DND-41 (cell line): ENCODE data around the gene CCR6.
"Not testable (repeated sequence)": the region's sequence is repeated elsewhere in the genome, so short reads cannot be mapped to it uniquely, and the experiment has no call there.

Source experiments
- EZH2 ChIP-seq: IDR thresholded peaks from 3 replicates; pipeline ENCODE4 v1.6.1; 2012; ENCODE audit warnings: borderline replicate concordance, low read depth, mild to moderate bottlenecking, moderate library complexity, low read length, inconsistent platforms; ENCODE audit not compliant: severe bottlenecking
- TF ChIP-seq, protein P1 (sequence below): IDR thresholded peaks from 2 replicates; pipeline ENCODE4 v1.5.1; 2012; ENCODE audit warnings: borderline replicate concordance, low read length, moderate library complexity, mild to moderate bottlenecking; ENCODE audit not compliant: poor library complexity, severe bottlenecking; ENCODE audit errors: extremely low read depth

DNA sequence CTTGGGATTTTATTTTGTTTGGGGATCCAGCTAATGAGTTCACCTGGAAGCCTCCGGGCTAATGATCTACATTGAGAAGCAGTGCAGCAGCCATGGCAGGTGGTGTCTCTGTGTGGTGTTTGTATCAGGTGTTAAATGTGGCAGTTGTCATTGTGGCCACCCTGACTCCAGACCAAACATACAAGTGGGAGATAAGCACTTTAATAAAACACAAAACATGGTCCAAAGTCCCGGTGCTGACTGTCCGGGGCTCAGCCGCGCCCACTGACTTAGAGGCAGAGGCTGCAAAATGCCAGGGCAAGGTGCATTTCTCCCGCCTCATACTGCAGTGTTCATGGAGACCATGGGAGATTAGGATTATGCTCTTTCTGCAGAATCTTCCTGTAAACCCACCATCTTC, 58.5 kb downstream of the CCR6 start:
- TF ChIP-seq, protein P1, sequence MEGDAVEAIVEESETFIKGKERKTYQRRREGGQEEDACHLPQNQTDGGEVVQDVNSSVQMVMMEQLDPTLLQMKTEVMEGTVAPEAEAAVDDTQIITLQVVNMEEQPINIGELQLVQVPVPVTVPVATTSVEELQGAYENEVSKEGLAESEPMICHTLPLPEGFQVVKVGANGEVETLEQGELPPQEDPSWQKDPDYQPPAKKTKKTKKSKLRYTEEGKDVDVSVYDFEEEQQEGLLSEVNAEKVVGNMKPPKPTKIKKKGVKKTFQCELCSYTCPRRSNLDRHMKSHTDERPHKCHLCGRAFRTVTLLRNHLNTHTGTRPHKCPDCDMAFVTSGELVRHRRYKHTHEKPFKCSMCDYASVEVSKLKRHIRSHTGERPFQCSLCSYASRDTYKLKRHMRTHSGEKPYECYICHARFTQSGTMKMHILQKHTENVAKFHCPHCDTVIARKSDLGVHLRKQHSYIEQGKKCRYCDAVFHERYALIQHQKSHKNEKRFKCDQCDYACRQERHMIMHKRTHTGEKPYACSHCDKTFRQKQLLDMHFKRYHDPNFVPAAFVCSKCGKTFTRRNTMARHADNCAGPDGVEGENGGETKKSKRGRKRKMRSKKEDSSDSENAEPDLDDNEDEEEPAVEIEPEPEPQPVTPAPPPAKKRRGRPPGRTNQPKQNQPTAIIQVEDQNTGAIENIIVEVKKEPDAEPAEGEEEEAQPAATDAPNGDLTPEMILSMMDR, result not testable (repeated sequence)
- TF ChIP-seq EZH2, result not testable (repeated sequence)
